CD4-positive, alpha-beta T cell treated with Interferon gamma for 1 hour (primary cell): ENCODE measurements around the gene DSCAM.

ENCODE experiments used
- DNase-seq: peaks from one replicate; pipeline ENCODE4 v3.0.0-alpha.2; 2020

Gene DSCAM

DNA sequence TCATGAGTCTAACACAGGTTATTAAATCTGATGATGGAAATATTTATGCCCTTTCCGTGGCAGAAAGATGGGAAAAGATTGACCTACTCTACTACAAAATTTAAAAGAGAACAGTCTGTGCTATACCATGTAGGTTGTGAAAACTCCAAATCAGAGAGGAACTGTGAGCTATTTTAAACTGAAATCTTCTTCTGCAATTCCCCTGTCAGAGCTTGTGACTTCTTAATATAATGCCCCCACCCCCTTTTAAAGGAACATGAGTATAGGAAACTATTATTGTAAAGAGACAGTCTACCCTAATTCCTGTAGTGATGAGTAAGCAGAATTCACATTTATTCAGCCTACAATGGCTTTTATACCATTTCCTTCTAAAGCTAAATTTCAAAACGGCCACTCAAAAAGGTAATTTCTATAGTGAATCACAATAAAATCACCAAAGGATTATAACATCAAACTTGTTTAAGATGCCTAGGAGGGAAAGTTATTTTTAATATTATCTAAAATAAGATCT, 11.7 kb downstream of the DSCAM start:
- DNase-seq: no peak

DNA sequence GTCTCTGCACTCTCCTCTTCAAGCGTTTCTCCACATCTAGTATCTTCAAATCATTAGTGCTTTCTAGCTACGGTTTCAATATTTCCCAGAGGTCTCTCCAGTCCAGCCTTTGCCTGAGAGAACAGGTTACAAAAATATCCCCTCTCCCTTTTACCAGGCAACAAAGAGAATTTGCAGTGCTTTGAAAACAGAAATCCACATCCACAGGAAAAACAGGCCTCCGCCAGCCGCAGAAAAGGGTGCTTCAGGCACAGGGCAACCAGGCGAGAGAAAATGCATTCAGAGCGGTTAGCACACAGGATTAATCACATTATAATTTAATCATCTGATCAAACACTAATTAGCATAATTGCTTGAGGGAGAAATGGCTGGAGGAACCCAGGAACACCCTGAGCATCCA, 13.8 kb downstream of the DSCAM start:
- DNase-seq: no peak

DNA sequence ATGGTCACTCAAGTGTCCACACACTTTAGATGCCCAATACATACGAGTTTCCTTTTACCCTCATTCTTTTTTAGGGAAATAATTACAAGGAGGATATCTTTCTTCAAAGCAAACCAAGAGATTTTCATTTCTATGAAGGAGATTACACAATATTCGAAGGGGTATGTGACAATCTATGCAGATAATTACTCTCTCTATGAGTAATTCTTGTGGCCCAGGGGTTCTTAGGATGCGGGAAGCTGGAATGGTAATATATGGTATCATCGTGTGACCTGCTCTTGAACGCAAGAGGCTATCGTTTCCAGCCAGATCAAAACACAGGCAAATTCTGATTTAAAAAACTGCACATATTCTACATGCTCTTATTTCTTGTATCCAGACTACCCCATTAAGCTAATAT, 14.6 kb downstream of the DSCAM start:
- DNase-seq: no peak

DNA sequence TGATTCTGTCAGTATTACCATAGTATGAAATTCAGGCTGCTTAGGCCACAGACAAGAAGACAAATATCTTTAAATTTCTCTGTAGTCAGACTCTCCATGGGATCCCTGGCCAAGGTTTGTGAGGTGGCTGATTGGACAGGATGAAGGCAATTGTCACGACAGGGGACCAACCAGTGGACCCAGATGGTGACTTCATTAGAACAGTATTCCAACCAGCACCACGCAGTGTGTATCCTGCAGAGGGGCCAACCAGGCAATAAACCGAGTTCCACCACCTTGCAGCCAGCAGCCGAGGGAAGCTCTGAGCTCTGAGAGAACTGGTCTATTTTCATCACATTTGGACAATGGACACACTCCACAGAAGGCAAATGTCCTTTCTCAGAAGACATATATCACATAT, 16.1 kb downstream of the DSCAM start:
- no peak for DNase-seq

DNA sequence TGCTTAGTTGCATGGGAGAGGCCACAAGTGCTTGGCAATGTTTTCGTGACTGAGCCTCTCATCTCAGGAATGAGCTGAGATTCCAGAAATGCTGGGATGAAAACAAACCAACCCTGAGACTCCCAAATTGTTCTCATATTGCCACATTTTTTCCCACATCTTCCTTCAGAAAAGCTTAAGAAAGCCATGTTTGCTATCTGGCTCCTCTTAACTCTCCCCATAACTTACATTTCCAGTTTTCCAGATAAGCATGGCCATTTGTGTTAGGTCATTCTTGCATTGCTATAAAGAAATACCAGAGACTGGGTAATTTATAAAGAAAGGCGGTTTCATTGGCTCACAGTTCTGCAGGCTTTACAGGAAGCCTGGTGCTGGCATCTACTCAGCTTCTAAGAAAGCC, 17.2 kb downstream of the DSCAM start:
- DNase-seq: no peak

DNA sequence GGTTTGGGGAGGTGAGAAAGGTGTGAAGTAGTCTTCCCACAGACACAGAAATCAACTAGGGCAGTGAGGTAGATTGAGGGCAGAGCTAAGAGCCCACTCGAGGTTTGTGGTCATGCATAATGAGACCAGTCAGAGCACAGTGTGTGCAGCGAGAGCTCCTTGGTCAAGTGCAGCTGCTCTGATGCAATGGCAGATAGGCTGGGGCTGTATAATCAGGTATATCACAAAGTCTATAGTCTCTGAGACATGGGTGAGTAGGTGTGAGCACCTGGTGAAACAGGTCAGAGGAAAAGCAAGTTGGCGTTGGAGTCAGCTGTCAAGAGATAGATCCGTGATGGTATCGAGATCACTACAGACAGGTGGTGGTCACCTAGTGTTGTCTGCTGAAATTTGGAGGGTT, 17.6 kb downstream of the DSCAM start:
- no peak for DNase-seq

DNA sequence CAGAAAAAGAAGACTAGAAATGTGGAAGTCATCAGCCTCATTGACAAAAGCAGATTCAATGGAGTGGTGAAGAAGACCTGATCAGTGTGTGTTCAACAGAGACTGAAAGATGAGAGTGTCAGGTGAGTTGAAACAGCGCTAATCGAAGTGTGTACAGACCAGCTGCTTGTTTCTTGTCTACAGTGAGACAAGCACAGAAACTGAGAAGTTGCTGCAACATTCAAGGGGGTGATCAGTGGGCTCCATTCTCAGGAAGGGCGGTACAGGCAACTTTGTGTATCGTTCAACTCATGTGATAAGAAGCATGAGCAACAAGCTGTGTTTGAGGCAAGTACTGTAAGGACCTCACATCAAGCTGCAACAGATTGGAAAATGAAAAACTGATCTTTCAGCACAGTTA, 19.4 kb downstream of the DSCAM start:
- DNase-seq: no peak

DNA sequence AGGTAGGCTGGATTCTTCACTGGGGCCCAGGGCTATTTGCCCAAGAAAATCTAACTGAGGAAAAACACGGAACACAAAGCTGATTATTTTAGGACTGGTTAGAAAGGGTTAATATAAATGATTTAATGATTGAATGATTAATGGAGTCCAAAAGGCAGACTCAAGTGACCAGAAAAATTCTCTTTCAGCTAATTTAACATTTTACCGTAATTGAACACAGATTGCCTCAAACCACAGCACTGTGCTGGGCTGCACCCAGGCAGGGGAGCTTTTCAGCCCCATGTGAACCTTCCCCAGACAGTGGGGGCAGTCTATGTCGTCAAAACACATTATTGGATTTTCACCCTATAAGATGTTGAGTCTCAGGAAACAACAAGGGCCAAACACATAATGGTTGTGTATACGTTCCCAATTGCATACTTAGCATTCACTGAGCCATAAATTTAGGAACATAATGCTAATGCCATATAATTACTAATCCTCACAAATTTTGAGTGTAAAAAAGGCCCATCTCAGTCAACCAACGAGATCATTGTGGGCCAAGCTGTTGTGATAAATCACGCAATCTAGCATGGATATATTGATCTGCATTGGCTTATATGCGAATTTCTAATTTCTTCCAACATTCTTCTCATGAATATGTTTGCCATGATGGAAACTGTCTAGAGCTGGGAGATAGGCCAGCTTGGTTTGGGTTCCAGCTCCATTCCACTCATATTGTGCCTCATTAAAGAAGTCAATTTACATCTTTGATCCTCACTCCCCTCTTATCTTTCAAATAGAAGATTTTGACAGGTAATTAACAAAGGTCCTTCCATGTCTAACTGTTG, 27.7 kb downstream of the DSCAM start:
- no peak for DNase-seq

DNA sequence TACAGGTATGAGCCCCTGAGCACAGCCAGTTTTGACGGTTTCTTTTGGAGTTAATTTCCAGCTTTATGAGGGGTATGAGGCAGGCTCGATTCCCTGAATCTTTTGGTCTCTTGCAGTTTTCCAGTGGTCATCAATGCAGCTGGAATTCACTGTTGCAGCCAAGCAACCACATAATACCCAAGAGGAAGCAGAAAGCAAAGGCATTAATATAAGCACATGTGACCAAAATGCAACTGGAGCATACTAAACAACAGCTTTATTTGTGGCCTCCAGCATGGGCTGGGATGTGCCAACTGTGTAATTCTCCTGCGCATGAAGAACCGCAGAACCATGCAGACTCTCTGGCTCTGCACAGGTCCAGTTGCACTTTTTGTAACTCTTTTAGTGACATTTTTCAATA, 33.0 kb downstream of the DSCAM start:
- DNase-seq: no peak

DNA sequence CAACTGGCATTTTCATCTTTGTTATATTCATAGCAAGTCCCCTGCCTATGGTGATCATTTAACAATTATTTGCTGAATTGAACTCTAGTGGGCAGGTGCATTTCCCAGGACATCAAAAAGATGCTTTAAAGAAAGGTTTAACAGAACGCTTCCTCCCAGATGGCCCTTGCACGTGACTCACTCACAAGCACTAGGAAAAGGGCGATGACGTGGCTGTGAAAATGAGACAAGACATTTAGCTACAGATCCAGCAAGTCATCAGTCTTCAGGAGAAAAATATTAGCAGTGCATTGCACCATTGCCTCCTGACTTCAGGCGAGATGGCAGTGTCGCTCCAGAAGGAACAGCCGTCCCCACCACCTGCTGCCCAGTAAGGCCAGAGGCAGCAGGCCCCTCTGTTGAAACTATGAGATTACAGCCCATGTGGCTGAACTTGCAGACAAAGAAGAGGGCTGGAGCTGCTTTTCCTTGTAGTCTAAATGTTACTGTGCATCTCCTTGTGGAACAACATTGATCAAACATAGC, 37.2 kb downstream of the DSCAM start:
- no peak for DNase-seq

DNA sequence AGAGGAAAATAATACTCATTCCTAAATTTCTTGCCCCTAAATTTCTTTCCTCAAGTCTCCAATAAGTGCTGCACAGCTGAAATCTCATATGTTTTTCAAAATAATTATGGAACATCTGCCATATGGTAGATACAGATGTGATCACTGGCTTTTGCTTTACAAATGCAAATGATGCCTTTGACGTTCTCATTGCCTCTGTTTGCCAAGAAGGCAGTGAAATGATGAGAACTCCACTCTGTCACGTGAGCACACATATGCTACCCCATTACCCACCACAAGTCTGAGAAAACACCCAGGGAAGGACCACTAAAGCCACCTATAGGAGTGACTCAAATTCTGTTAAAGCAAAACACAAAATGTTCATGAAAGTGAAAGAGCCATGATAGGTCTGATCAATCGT, 43.9 kb downstream of the DSCAM start:
- DNase-seq: no peak

DNA sequence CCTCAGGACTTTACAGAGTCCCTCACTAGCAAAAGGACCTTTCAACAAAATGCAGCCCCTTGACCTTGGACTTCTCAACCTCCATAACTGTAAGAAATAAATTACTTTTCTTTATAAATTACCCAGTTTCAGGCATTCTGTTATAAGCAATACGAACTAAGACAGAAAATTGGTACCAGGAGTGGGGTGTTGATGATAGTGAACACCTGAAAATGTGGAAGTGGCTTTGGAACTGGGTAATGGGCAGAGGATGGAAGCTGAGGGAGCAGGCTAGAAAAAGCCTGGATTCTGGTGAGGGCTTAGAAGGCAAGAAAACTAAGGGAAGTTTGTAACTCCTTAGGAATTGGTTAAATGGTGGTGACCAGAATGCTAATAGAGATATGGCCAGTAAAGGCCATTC, 46.8 kb downstream of the DSCAM start:
- no peak for DNase-seq

DNA sequence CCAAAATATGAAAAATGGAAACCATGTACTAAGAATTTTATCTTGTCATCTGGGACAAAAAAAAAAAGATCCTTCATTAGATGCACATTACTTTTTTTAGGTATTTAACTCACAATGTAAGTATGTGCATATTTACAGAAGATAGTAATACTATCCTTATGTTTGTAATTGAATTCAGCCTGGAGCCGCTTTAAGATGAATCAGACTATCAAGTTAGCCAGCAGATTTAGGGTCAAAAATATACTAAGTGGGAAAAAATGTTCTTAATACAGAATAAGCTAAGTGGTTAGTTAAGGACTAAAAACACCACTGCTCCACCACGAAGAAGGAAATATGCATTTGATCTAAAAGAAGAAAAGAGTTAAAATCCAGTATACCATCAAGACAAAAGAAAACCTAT, 49.1 kb downstream of the DSCAM start:
- DNase-seq: no peak

DNA sequence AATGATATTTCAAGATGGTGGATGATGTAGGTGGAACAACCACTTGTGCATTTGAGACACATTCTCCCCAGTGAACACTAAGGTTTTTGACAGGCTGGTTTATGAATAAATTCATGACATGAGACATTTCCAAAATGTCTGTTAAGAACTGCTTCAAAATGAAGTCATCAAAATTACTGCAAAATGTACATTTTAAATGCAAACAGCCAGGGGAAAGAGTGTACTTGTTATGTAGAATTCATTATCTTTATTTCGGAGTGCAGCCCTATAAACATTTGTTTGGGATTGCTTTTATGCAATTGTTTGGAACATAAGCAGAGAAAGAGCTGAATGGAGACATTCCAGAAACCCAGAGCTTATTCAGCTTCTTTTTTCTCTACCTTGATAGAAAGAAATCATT, 49.5 kb downstream of the DSCAM start:
- DNase-seq: no peak

DNA sequence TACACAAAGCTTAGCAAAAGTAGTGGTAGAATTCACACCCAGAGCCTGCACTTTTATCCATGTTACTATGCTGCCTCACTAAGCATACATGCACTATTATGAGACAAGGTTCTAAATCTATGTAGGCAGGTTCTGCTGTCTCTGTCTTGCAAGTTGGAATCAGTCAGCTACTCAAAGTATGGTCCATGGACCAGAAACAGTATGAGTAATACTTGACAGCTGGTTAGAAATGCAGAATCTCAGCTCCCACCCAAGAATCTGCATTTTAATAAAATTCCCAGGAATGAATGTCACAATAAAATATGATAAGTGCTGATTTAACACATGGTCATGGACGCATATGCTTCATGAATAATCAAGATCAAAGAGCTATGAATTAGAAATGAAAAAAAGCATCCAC, 50.5 kb downstream of the DSCAM start:
- no peak for DNase-seq

DNA sequence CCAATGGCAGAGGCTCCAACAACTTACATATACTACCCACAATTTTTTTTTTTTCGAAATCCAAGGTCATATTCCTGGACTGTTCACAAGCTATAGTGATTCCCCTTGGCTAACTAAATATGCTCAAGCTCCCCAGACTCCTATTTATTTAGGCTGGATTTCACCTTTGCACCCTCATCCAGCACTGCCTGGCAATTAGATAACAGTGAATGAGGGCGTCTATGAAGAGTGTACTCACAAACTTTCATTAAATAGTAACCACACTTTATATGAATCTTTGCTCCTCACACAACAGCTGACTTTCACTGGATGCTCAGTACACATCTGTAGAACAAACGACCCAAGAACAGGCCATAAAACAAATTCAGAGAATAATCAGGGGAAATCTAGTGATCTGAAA, 51.6 kb downstream of the DSCAM start:
- DNase-seq: no peak

DNA sequence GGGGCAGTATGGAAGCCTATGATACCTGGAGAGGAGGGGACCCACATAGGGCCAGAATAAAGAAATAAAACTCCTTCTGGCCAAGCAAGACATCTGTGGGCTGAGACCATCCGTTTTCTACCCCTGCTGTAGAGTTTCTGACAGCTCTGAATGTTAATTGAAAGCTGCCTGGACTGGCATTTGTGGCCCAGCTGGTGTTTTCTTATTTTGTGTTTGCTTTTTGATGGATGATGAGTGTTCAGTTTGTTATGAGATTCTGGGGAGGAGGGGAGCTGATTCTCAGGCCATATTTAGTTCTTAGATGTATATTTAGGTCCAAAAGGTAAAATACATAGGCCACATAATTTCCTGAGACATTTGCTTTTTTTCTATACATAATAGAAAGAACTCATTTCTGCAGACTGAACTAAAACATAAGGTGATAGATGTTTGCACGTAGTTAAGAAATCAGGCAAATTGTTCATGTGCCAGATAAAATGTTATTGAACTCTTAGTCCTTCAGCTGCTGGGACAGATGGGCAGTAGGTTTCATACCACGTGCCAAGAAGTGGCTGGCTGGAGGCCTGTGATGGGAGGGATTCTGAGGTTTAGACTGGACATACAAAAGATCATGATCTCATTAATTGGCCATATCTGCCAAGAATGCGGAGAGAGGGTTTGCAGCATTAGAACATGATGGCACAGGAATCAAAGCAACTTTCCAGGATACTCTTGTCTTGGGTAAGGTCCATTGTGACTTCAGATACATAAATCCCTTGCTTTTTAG, 54.1 kb downstream of the DSCAM start:
- DNase-seq: no peak

DNA sequence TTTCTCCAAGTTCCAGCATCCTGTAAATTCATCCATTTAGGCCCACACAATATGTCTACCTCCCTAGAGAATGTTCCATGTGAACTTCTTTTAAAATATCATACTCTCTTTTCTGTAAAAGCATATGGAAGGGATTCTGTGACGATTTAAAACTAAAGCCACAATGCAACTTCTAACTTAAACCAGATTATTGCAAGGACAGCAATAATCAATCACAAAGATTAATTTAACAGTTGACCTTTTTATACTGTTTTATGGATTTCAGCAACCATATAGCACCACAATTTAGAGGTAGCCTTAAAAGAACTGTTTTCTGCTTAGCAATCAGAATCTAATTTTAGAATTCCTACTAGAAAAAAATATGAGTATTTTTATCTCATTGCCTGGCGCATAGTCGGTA, 58.3 kb downstream of the DSCAM start:
- DNase-seq: no peak

DNA sequence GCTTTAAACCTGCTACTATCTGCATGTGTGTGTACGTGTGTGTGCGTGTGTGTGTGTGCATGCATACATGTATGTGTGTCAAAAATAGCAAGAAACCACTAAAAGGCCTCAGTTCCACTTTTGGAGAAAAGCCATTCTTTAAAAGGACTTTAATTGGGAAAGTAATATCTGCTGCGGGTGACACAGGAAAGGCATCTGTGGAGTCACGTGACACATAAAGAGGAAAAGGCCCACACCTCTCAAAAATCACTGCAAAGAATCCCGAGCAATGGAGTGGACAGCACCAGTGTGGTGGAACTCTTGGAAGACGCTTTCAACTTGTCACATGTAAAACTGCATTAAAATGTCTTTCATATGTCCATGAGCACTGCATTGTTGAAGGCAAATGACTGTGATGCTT, 63.6 kb downstream of the DSCAM start:
- no peak for DNase-seq

DNA sequence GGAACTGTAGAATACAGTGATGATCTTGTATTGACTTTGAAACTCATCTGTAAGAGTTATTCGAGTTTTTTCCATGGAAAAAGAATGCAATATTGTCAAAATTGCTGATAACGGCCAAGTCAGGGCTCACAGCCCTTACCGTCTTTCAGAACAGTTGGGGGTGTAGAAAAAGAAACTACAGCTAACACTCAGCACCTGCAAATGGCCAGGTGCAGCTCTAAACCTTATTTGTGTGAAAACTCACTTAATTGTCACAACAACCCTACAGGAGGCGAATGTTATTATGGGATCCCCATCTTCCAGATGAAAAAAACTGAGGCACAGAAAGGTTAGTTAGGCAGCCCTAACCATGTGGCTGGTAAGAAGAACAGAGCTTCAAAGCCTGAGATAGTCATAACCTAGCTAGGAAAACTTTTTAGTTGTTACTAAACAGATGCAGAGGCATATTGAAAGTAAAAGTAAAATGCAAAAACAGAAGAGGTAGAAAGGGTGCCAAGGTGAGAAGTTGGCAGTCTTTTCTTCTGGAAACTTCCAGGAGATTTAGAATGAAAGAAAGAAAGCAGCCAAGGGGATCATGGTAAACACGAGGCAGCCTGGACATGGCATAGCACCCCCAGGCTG, 76.4 kb downstream of the DSCAM start:
- DNase-seq: no peak

DNA sequence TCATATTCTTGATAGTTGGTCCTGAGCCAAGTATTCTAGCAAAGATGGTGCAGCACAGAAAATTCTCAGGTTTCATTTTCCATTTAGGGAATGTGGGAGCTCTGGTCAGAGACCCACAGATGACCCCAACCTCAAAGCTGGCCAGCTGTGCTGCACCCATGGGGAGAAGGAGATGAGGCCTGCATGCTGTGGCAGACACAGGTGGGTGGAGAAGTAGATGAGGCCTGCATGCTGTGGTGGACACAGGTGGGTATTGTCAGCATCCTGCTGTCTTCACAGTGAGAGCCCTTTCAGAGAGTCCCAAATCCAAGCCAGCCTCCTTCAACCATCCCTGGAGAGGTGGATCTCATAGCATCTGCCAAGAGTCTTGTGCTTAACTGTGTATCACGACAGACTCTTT, 77.7 kb downstream of the DSCAM start:
- DNase-seq: no peak

DNA sequence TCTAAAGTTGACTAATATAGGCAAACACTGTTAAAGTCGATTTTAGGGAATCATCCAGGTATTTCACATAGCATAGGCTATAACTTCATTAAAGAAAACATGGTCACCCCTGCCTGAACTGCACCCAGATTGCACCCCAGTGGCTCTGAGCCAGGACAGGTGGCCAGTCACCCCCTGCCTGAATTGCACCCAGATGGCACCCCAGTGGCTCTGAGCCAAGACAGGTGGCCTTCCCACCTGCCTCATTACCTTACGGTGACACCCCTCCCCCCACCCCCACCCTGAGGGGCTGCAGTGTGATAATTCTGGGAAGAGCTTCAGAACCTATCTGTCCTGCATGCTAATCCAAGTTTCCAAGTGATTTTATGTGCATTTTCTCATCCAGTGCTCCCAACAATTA, 78.9 kb downstream of the DSCAM start:
- no peak for DNase-seq

DNA sequence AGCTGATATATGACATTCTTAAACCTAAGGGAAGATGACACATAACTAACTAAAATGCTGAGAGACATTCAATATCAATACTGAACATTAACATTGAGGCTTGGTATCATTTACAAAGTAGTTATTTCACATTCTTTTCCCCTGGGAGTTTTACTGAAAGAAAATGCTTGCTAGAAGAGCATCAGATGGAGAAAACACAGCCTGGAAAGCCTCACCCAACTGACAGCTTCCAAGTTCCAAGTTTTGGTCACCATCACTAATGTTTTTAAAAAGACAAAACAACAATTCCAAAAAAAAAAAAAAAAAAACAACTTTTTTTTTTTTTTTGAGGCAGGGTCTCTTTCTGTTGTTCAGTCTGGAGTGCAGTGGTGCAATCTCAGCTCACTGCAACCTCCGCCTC, 80.6 kb downstream of the DSCAM start:
- no peak for DNase-seq

DNA sequence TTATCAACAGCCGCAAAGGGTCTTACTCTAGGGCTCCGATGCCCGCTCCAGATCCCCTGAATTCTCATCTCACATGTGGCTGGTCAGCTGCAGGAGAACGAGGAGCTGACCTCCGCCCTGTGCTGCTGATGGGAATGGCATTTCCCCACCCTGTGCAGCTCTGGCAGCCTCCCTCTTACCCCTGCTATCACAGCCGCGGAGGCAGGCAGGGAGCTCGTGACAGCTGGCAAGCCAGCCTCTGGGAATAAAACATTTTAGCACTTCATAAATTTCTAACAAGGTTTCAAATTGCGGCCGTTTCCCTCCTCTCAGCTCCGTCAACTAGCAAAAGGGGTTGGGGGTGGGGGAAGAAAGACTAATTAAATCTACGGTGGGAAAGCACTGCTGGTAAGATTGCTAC, 81.1 kb downstream of the DSCAM start:
- DNase-seq: no peak
